B cell (primary cell): ENCODE results near the gene KIRREL1. TPM values are rescaled to one million over a fixed set of nuclear protein-coding genes. Genes with fewer than 3 reads are reported as not detected.

ENCODE experiments used
- ATAC-seq: fragments of 200-7000 bp; cut with Tn5 transposase; one replicate; pipeline ENCODE4 v1.10.0; 2021; ENCODE audit warnings: low read depth, mild to moderate bottlenecking, moderate number of reproducible peaks, moderate library complexity
- CTCF ChIA-PET: fragments of 350-600 bp; sonication (Branson Sonifier 250); formaldehyde crosslinking; loops from one replicate; lab custom pipeline; 2021; ENCODE audit warnings: antibody characterized with exemption, inconsistent platforms; lab: Charles Lee
- POLR2A ChIA-PET: fragments of 350-600 bp; sonication (Branson Sonifier 250); formaldehyde crosslinking; loops from one replicate; lab custom pipeline; 2021; ENCODE audit warnings: antibody characterized with exemption; lab: Charles Lee
- DNase-seq: peaks from one replicate; pipeline ENCODE4 v3.0.0; 2013
- H2AFZ ChIP-seq: 2 replicates; pipeline ENCODE4 v1.6.1; 2012; ENCODE audit warnings: mild to moderate bottlenecking, low read depth, low read length; ENCODE audit not compliant: insufficient read depth, poor library complexity, severe bottlenecking
- H3K27ac ChIP-seq, 2 donors: 1 replicate in 1 of 2; 2 replicates in 1 of 2; pipeline ENCODE4 v1.5.1; 2012 to 2013; ENCODE audit warnings: low read length in 2 of 2, mild to moderate bottlenecking in 2 of 2, moderate library complexity in 1 of 2
- H3K27me3 ChIP-seq, 4 experiments: fragments of 200-600 bp in 1 of 4; sonication (generic) in 1 of 4; replicated peaks in 1 of 4; 1 replicate in 2 of 4; 2 replicates in 2 of 4; pipeline versions ENCODE4 v1.6.1 to v1.7.0; 2013 to 2016; ENCODE audit warnings: low read length in 3 of 4, mild to moderate bottlenecking in 2 of 4, mixed read lengths in 1 of 4, moderate library complexity in 1 of 4; ENCODE audit not compliant: insufficient read depth in 4 of 4, control insufficient read depth in 3 of 4; ENCODE audit errors: control extremely low read depth in 1 of 4
- H3K36me3 ChIP-seq, 2 experiments: replicated peaks in 1 of 2; 1 replicate in 1 of 2; 2 replicates in 1 of 2; pipeline versions ENCODE4 v1.6.1 to v1.7.1; 2013; ENCODE audit warnings: low read length in 1 of 2; ENCODE audit not compliant: insufficient read depth in 2 of 2, control insufficient read depth in 1 of 2; ENCODE audit errors: control extremely low read depth in 1 of 2, extremely low read depth in 1 of 2
- H3K4me1 ChIP-seq, 2 donors: fragments of 200-600 bp in 1 of 2; sonication (generic) in 1 of 2; 1 replicate in 1 of 2; 2 replicates in 1 of 2; pipeline versions ENCODE4 v1.5.1 to v1.6.1; 2013 to 2017; ENCODE audit warnings: low read length in 2 of 2; ENCODE audit not compliant: control insufficient read depth in 2 of 2, insufficient read depth in 2 of 2
- H3K4me2 ChIP-seq: replicated peaks from 2 replicates; pipeline ENCODE3; 2012; ENCODE audit warnings: mild to moderate bottlenecking, low read depth, low read length; ENCODE audit not compliant: poor library complexity, severe bottlenecking
- H3K4me3 ChIP-seq, 5 experiments: fragments of 200-600 bp in 1 of 5; sonication (generic) in 1 of 5; 1 replicate in 3 of 5; 2 replicates in 2 of 5; pipeline versions ENCODE4 v1.5.1 to v1.7.0; 2011 to 2016; ENCODE audit warnings: low read length in 4 of 5, mild to moderate bottlenecking in 4 of 5, low read depth in 2 of 5, control low read depth in 1 of 5, moderate library complexity in 1 of 5; ENCODE audit not compliant: insufficient read depth in 1 of 5; ENCODE audit errors: control extremely low read depth in 1 of 5, extremely low read depth in 1 of 5
- H3K79me2 ChIP-seq: fragments of 200-600 bp; sonication (generic); one replicate; pipeline ENCODE4 v1.6.0; 2016; ENCODE audit warnings: low read length; ENCODE audit not compliant: control insufficient read depth, insufficient read depth
- H3K9ac ChIP-seq: fragments of 200-600 bp; sonication (generic); 2 replicates; pipeline ENCODE4 v1.6.1; 2017; ENCODE audit warnings: mild to moderate bottlenecking, low read length, moderate library complexity
- H3K9me3 ChIP-seq, 3 donors: one replicate each; pipeline versions ENCODE4 v1.6.1 to v1.7.1; 2013; ENCODE audit warnings: low read length in 2 of 3; ENCODE audit not compliant: control insufficient read depth in 2 of 3, insufficient read depth in 1 of 3; ENCODE audit errors: control extremely low read depth in 1 of 3
- H4K20me1 ChIP-seq: 2 replicates; pipeline ENCODE4 v1.6.0; 2012; ENCODE audit warnings: mild to moderate bottlenecking, low read length; ENCODE audit not compliant: insufficient read depth, control insufficient read depth, poor library complexity, severe bottlenecking
- H3K27ac Mint-ChIP-seq: one replicate; pipeline ENCODE4 v1.8.0; 2021; ENCODE audit warnings: mixed read lengths
- H3K27me3 Mint-ChIP-seq: one replicate; pipeline ENCODE4 v1.8.0; 2021; ENCODE audit warnings: mixed read lengths
- H3K4me1 Mint-ChIP-seq: one replicate; pipeline ENCODE4 v1.8.0; 2021; ENCODE audit warnings: mixed read lengths
- H3K4me3 Mint-ChIP-seq: one replicate; pipeline ENCODE4 v1.8.0; 2021; ENCODE audit warnings: mixed read lengths
- H3K9me3 Mint-ChIP-seq: one replicate; pipeline ENCODE4 v1.8.0; 2022; ENCODE audit warnings: mixed read lengths; ENCODE audit not compliant: insufficient read depth
- EZH2 ChIP-seq: IDR thresholded peaks from 2 replicates; pipeline ENCODE4 v1.6.1; 2012; ENCODE audit warnings: borderline replicate concordance, low read depth, mild to moderate bottlenecking, moderate library complexity, low read length; ENCODE audit not compliant: insufficient read depth, poor library complexity, severe bottlenecking
- WGBS: methylation state at CpG from one replicate; pipeline ENCODE4 v1.1.5; 2013; ENCODE audit warnings: missing lambda C conversion rate; ENCODE audit not compliant: insufficient coverage; 5-methylcytosine and 5-hydroxymethylcytosine counted together
- intact Hi-C: fragments of 100-400 bp; cut with micrococcal nuclease; formaldehyde crosslinking; loops from one replicate; pipeline ENCODE4 v1.10.0; 2022
- polyA plus RNA-seq: library from polyadenylated mRNA; depleted of rRNA; stranded (reverse); fragments of >200 nt; gene quantifications from 2 replicates; pipeline ENCODE4 v1.2.3, GENCODE V29; 2012
- total RNA-seq, 2 donors: library from RNA; stranded (reverse); fragments of 120-200 nt in 1 of 2; gene quantifications; 1 replicate in 1 of 2; 2 replicates in 1 of 2; pipeline versions ENCODE4 v1.2.3 to v1.2.4, GENCODE V29; 2013 to 2022
- TF ChIP-seq, protein P1 (sequence below): fragments of 200-600 bp; IDR thresholded peaks from one replicate; pipeline ENCODE4 v1.8.0; 2022; ENCODE audit warnings: antibody characterized with exemption, mild to moderate bottlenecking

Gene KIRREL1
- total and polyA plus RNA-seq, 2 donors (not counting 1 experiment from before 2014, with no cell fraction given): not detected

DNA sequence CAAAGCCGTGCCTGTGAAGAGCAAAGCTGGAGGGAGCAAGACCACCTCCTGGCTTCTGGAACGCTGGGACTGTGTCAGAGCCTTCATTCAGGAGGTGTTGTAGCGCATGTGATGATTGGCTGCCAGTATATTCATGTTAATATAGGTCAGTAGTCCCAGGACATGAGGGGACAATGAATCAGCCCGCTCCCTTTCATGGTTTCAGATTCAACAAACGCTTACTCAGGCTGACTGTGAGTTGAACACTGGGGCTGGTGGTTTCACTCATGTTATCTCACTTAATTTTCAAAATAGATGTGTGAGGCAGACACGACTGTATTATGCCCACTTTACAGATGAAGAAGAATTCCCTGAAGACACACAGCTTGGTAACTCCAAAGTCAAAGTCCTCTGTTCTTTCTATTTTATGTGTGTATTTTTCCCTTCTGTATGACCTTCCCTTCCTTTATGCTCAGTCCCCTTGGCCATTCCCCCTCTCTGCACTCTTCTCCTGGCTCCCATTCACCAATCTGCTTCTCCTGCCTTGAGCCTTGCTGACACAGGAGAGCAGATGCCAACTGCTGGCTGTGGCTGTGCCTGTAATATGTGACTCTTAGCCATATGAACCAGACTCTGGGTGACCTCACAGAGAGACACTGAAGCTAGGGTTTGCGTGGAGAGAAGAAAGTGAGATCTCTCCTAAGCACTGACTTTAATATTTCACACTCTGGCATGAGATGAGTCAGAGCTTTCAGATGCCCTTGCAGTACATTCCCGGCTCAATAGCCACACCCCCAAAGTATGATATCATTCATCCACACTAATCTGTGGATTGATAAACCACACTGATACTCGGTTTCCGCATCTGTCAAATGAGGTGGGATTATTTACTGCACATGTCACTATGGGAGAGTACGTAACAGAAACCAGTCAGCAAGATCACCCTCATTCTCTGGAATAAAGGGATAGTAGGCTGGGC lies 31.4 kb upstream of the KIRREL1 start:
- TF ChIP-seq EZH2: no peak
- TF ChIP-seq, protein P1, sequence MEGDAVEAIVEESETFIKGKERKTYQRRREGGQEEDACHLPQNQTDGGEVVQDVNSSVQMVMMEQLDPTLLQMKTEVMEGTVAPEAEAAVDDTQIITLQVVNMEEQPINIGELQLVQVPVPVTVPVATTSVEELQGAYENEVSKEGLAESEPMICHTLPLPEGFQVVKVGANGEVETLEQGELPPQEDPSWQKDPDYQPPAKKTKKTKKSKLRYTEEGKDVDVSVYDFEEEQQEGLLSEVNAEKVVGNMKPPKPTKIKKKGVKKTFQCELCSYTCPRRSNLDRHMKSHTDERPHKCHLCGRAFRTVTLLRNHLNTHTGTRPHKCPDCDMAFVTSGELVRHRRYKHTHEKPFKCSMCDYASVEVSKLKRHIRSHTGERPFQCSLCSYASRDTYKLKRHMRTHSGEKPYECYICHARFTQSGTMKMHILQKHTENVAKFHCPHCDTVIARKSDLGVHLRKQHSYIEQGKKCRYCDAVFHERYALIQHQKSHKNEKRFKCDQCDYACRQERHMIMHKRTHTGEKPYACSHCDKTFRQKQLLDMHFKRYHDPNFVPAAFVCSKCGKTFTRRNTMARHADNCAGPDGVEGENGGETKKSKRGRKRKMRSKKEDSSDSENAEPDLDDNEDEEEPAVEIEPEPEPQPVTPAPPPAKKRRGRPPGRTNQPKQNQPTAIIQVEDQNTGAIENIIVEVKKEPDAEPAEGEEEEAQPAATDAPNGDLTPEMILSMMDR: no peak
- Histone ChIP-seq H3K9me3 (peaks cover 0 to 2% (median 0%) of the 10 kb centered on the region in 3 donors), H3K27ac (no peak overlapping the region), H3K4me3 (no peak overlapping the region), H3K9ac (no peak overlapping the region), H3K4me2 (no peak overlapping the region), H2AFZ (no peak overlapping the region), H4K20me1 (no peaks in the 10 kb centered on the region), H3K4me1 (peaks cover 3% of the 10 kb centered on the region in 2 donors), H3K27me3 (peaks cover 0 to 16% (median 8%) of the 10 kb centered on the region in 4 experiments), H3K79me2 (no peaks in the 10 kb centered on the region), H3K36me3 (no peaks in the 10 kb centered on the region)
- Mint-ChIP-seq H3K27ac (no peak overlapping the region), H3K9me3 (no peaks in the 10 kb centered on the region), H3K27me3 (peaks cover 21% of the 10 kb centered on the region), H3K4me1 (peaks cover 2% of the 10 kb centered on the region), H3K4me3 (no peak overlapping the region)
- ChIA-PET CTCF (interaction anchor here (0.7 to 17.2 kb wide), 13 partner anchors 9 to 775 kb away, joined by 3 to 353 read pairs (median 4); a partner anchor contains a TSS), POLR2A (no interaction called here)
- no peak for DNase-seq
- intact Hi-C loops: no loop called here
- ATAC-seq: no peak
- WGBS: 71% methylated on average over 6 of the region's 11 CpGs

- no peak overlapping the region for H3K4me2 ChIP-seq
- H2AFZ ChIP-seq: no peak overlapping the region
- no peaks in the 10 kb centered on the region for H3K4me1 Mint-ChIP-seq
- TF ChIP-seq EZH2: no peak
- TF ChIP-seq, protein P1: peak; percentile 98
- H4K20me1 ChIP-seq: no peaks in the 10 kb centered on the region
- H3K4me3 ChIP-seq: no peak overlapping the region
- no peak overlapping the region for H3K27ac ChIP-seq
- no peak overlapping the region for H3K4me3 Mint-ChIP-seq
- DNase-seq: peak; percentile 74
- H3K9me3 ChIP-seq: peaks cover 0 to 5% (median 5%) of the 10 kb centered on the region in 3 donors
- ChIA-PET POLR2A (no interaction called here), CTCF (interaction anchor here (0.7 to 17.2 kb wide), 25 partner anchors 9 to 1234 kb away, joined by 3 to 353 read pairs (median 3); a partner anchor contains a TSS)
- no peaks in the 10 kb centered on the region for H3K9me3 Mint-ChIP-seq
- peaks cover 0 to 16% (median 8%) of the 10 kb centered on the region in 4 experiments for H3K27me3 ChIP-seq
- H3K36me3 ChIP-seq: no peaks in the 10 kb centered on the region
- H3K27me3 Mint-ChIP-seq: peaks cover 25% of the 10 kb centered on the region
- peak; percentile 57 for ATAC-seq
- H3K9ac ChIP-seq: no peak overlapping the region
- H3K79me2 ChIP-seq: no peaks in the 10 kb centered on the region
- intact Hi-C loops: loop anchor here (1.0 kb wide), 2 partner anchors 158 to 162 kb away; no protein-coding TSS in a partner anchor
- H3K27ac Mint-ChIP-seq: no peak overlapping the region
- no peaks in the 10 kb centered on the region for H3K4me1 ChIP-seq
- 44% methylated on average over 2 of the region's 5 CpGs for WGBS
These were observed 29.7 kb upstream of the KIRREL1 start for GRCh38 chr1:157963713-157964112.
